GM12878 (cell line): ENCODE results near the gene SLU7. TPM values are rescaled to one million over a fixed set of nuclear protein-coding genes. Genes with fewer than 3 reads are reported as not detected.

Experiments used
- ATAC-seq: fragments of 200-7000 bp; cut with Tn5 transposase; 3 replicates; pipeline ENCODE4 v1.9.1; 2020; ENCODE audit warnings: mild to moderate bottlenecking, moderate library complexity
- BruUV-seq: library from RNA; stranded (reverse); fragments of 400-500 nt; replicated peaks from 2 replicates; lab custom pipeline; 2021; lab: Mats Ljungman, UMichigan
- CTCF ChIA-PET: fragments of 300-600 bp; sonication (Branson Sonifier 250); formaldehyde crosslinking; extraction: SDS; loops from one replicate; lab custom pipeline; 2021; ENCODE audit warnings: inconsistent platforms; lab: Yijun Ruan, JAX
- POLR2A ChIA-PET: fragments of 350-600 bp; formaldehyde crosslinking; extraction: SDS; loops from one replicate; lab custom pipeline; 2021; ENCODE audit warnings: inconsistent platforms; lab: Charles Lee
- RAD21 ChIA-PET: fragments of 300-600 bp; sonication (Branson Sonifier 250); formaldehyde crosslinking; loops from one replicate; lab custom pipeline; 2023; ENCODE audit warnings: antibody characterized with exemption; ENCODE audit not compliant: unreplicated experiment; lab: Charles Lee
- SMC1A ChIA-PET: fragments of 300-600 bp; sonication (Branson Sonifier 250); formaldehyde crosslinking; loops from one replicate; lab custom pipeline; 2023; ENCODE audit not compliant: unreplicated experiment, uncharacterized antibody; lab: Charles Lee
- DNase-seq: peaks from one replicate; pipeline ENCODE4 v3.0.0-alpha.2; 2011; ENCODE audit warnings: low read depth, low spot score
- FAIRE-seq: peaks from 3 replicates; lab custom pipeline; 2011; peaks lifted over from hg19 to GRCh38; lab: Jason Lieb, UNC
- H2AFZ ChIP-seq: 2 replicates; pipeline ENCODE4 v1.6.0; 2011; ENCODE audit warnings: low read depth, low read length, control low read depth; ENCODE audit not compliant: control insufficient read depth
- H3K27ac ChIP-seq: 2 replicates; pipeline ENCODE4 v1.5.1; 2011; ENCODE audit warnings: control low read depth; ENCODE audit not compliant: control insufficient read depth, insufficient read depth
- H3K27me3 ChIP-seq, 2 experiments: replicated peaks in 1 of 2; 2 replicates each; pipeline versions ENCODE4 v1.6.0 to v1.6.1; 2011; ENCODE audit warnings: low read length in 1 of 2; ENCODE audit not compliant: control insufficient read depth in 2 of 2, insufficient read depth in 2 of 2
- H3K36me3 ChIP-seq, 2 experiments: 2 replicates each; pipeline ENCODE4 v1.5.1; 2011; ENCODE audit warnings: low read length in 1 of 2; ENCODE audit not compliant: control insufficient read depth in 2 of 2, insufficient read depth in 2 of 2
- H3K4me1 ChIP-seq: 2 replicates; pipeline ENCODE4 v1.6.1; 2011; ENCODE audit warnings: mild to moderate bottlenecking, low read length, moderate library complexity, mixed read lengths; ENCODE audit not compliant: control insufficient read depth, insufficient read depth
- H3K4me2 ChIP-seq: 2 replicates; pipeline ENCODE4 v1.6.0; 2011; ENCODE audit warnings: control low read depth; ENCODE audit not compliant: control insufficient read depth, insufficient read depth
- H3K4me3 ChIP-seq: fragments of 200-600 bp; sonication (generic); 2 replicates; pipeline ENCODE4 v1.5.1; 2016
- H3K79me2 ChIP-seq: 2 replicates; pipeline ENCODE4 v1.6.0; 2011; ENCODE audit warnings: low read length; ENCODE audit not compliant: control insufficient read depth, insufficient read depth
- H3K9ac ChIP-seq: 2 replicates; pipeline ENCODE4 v1.8.0; 2011; ENCODE audit warnings: low read length, control low read depth, mixed read lengths; ENCODE audit not compliant: control insufficient read depth, insufficient read depth
- H3K9me3 ChIP-seq: replicated peaks from 3 replicates; pipeline ENCODE4 v1.5.1; 2011; ENCODE audit warnings: mild to moderate bottlenecking, low read length; ENCODE audit not compliant: control insufficient read depth, insufficient read depth
- H4K20me1 ChIP-seq: 2 replicates; pipeline ENCODE4 v1.6.0; 2011; ENCODE audit not compliant: control insufficient read depth, insufficient read depth
- BRCA1 ChIP-seq: IDR thresholded peaks from 2 replicates; pipeline ENCODE4 v1.6.1; 2011; ENCODE audit warnings: low read depth, low read length, improper control_type of control experiment
- CEBPZ ChIP-seq: fragments of 150-350 bp; IDR thresholded peaks from 2 replicates; pipeline ENCODE4 v1.6.1; 2016; ENCODE audit warnings: low read depth, low read length
- DPF2 ChIP-seq: fragments of 450-650 bp; IDR thresholded peaks from 2 replicates; pipeline ENCODE4 v1.6.1; 2017; ENCODE audit warnings: mild to moderate bottlenecking
- EP300 ChIP-seq, 2 experiments: fragments of 150-350 bp in 1 of 2; IDR thresholded peaks; 2 replicates each; pipeline ENCODE4 v1.6.1; 2011 to 2012; ENCODE audit warnings: low read depth in 2 of 2, low read length in 2 of 2, borderline replicate concordance in 1 of 2, improper control_type of control experiment in 1 of 2, inconsistent platforms in 1 of 2; ENCODE audit not compliant: control insufficient read depth in 1 of 2
- FOXM1 ChIP-seq: IDR thresholded peaks from 2 replicates; pipeline ENCODE4 v1.6.1; 2012; ENCODE audit warnings: low read depth, mild to moderate bottlenecking, inconsistent platforms, low read length, moderate library complexity
- IKZF1 ChIP-seq: fragments of 450-650 bp; conservative IDR thresholded peaks from 2 replicates; pipeline ENCODE4 v1.6.1; 2017; ENCODE audit warnings: antibody characterized with exemption, mild to moderate bottlenecking
- MLLT1 ChIP-seq: fragments of 450-650 bp; IDR thresholded peaks from 2 replicates; pipeline ENCODE4 v1.6.1; 2016; ENCODE audit warnings: mild to moderate bottlenecking
- POLR2AphosphoS5 ChIP-seq: IDR thresholded peaks from 2 replicates; pipeline ENCODE4 v1.6.1; 2011; ENCODE audit warnings: mild to moderate bottlenecking, low read length, inconsistent platforms
- RELB ChIP-seq: fragments of 450-650 bp; IDR thresholded peaks from 2 replicates; pipeline ENCODE4 v1.6.1; 2017; ENCODE audit warnings: low read depth, mild to moderate bottlenecking, moderate library complexity
- RUNX3 ChIP-seq: IDR thresholded peaks from 2 replicates; pipeline ENCODE4 v1.6.1; 2012; ENCODE audit warnings: low read length, inconsistent platforms
- SKIL ChIP-seq: fragments of 450-650 bp; IDR thresholded peaks from 2 replicates; pipeline ENCODE4 v1.6.1; 2017; ENCODE audit warnings: mild to moderate bottlenecking, low read depth, inconsistent platforms; ENCODE audit not compliant: poor library complexity, severe bottlenecking
- TCF3 ChIP-seq: IDR thresholded peaks from 2 replicates; pipeline ENCODE4 v1.6.1; 2012; ENCODE audit warnings: low read depth, mild to moderate bottlenecking, low read length, borderline replicate concordance; ENCODE audit not compliant: insufficient read depth
- YY1 ChIP-seq: IDR thresholded peaks from 2 replicates; pipeline ENCODE4 v1.6.1; 2011; ENCODE audit warnings: low read depth, mild to moderate bottlenecking, low read length
- ZBED1 ChIP-seq: IDR thresholded peaks from 2 replicates; pipeline ENCODE4 v1.6.1; 2016; ENCODE audit warnings: borderline replicate concordance
- WGBS: methylation state at CpG from one replicate; pipeline ENCODE4 v1.1.6; 2016; ENCODE audit warnings: low lambda C conversion rate; ENCODE audit not compliant: insufficient replicate concordance, insufficient coverage; ENCODE audit errors: missing lambda C conversion rate; 5-methylcytosine and 5-hydroxymethylcytosine counted together
- in situ Hi-C: fragments of 300-500 bp; cut with MboI; formaldehyde crosslinking; loops from 9 replicates; pipeline ENCODE4 v1.14.3; 2018; ENCODE audit warnings: mixed read lengths
- intact Hi-C: fragments of 100-400 bp; cut with micrococcal nuclease; formaldehyde crosslinking; loops from one replicate; pipeline ENCODE4 v1.14.2; 2022; ENCODE audit not compliant: unreplicated experiment
- polyA plus RNA-seq, 11 experiments: library from polyadenylated mRNA; depleted of rRNA in 4 of 11; unstranded in 6 of 11; stranded (reverse) in 5 of 11; fragments of >200 nt; fragmentation: Nextera tagmentation in 4 of 11; fragmentation: Illumina TruSeq in 1 of 11; extraction: Ambion mirVana in 4 of 11; extraction: Trizol in 1 of 11; gene quantifications; 1 replicate in 1 of 11; 2 replicates in 10 of 11; pipeline versions ENCODE4 v1.2.1 to v1.2.3, GENCODE V29; 2011 to 2016; ENCODE audit warnings: inconsistent platforms in 2 of 11, missing spikeins in 2 of 11, low read depth in 1 of 11
- total RNA-seq, 4 experiments: library from RNA; depleted of rRNA in 3 of 4; stranded (reverse); fragments of >200 nt in 3 of 4; fragmentation: Illumina TruSeq in 1 of 4; extraction: Trizol in 1 of 4; gene quantifications; 2 replicates each; pipeline versions ENCODE4 v1.2.1 to v1.2.3, GENCODE V29; 2013 to 2021

SLU7 gene
- total and polyA plus RNA-seq, 10 of the 15 experiments (the other 5 are each of a cell fraction or from before 2014, with no cell fraction given): 32.7 to 55.2 (median 46.6) TPM

GRCh38 chr5:160441311-160441781 lies 22.5 kb upstream of the SLU7 start:
- Histone ChIP-seq H3K9ac (0 out of 2 replicates have a peak overlapping the region, but pooled peaks have one; percentile 30), H3K4me1 (peaks cover 53% of the 10 kb centered on the region), H3K79me2 (peaks cover 50% of the 10 kb centered on the region), H3K4me2 (peak overlapping the region; percentile 63), H2AFZ (peak overlapping the region; percentile 56), H3K9me3 (peaks cover 3% of the 10 kb centered on the region), H3K27me3 (no peaks in the 10 kb centered on the region), H3K4me3 (no peak overlapping the region), H4K20me1 (no peaks in the 10 kb centered on the region), H3K36me3 (no peaks in the 10 kb centered on the region), H3K27ac (peak overlapping the region; percentile 81)
- WGBS: 0% methylated on average over 1 of the region's 1 CpG
- DNase-seq: peak; percentile 68
- BruUV-seq: no TSS peak
- in situ Hi-C loops: no loop called here
- no peak; the same call in 2 of the 3 replicates for ATAC-seq
- FAIRE-seq: no peak
- SMC1A ChIA-PET: interaction anchor here (1.1 to 7.8 kb wide), 9 partner anchors 12 to 402 kb away, joined by 4 to 511 read pairs (median 33); partner anchors contain the start of genes PTTG1 and SLU7
- RAD21 ChIA-PET: interaction anchor here (0.8 to 7.8 kb wide), 13 partner anchors 12 to 519 kb away, joined by 3 to 329 read pairs (median 10); partner anchors contain the start of genes PTTG1, PWWP2A and SLU7
- intact Hi-C loops: no loop called here
- CTCF ChIA-PET: interaction anchor here (0.9 to 7.7 kb wide), 9 partner anchors 8 to 69 kb away, joined by 4 to 235 read pairs (median 127); partner anchors contain the start of genes PTTG1 and SLU7
- POLR2A ChIA-PET: interaction anchor here (0.6 to 7.8 kb wide), 14 partner anchors 11 to 1569 kb away, joined by 4 to 156 read pairs (median 8); partner anchors contain the start of genes PTTG1 and SLU7
- TF ChIP-seq RELB (peak; percentile 72; the same call in 1 of the 2 replicates), CEBPZ (no peak), TCF3 (no peak), FOXM1 (peak; percentile 57; the same call in 1 of the 2 replicates), DPF2 (peak; percentile 25; the same call in 1 of the 2 replicates), BRCA1 (no peak), ZBED1 (0 out of 2 replicates have a peak, but pooled peaks have one; percentile 21), POLR2AphosphoS5 (0 out of 2 replicates have a peak, but pooled peaks have one; percentile 34), EP300 (IDR thresholded peaks at IDR 0.05; ENCODE audit: borderline replicate concordance in 1 of 2, control insufficient read depth in 1 of 2, low read depth in 2 of 2, low read length in 2 of 2) (peak in 1 of 2 experiments; percentile 25; a peak in 1 of 4 replicates), IKZF1 (peak; percentile 77), MLLT1 (peak; percentile 52; the same call in 1 of the 2 replicates), SKIL (peak; percentile 21), RUNX3 (peak; percentile 88), YY1 (no peak)
